Central memory CD8-positive, alpha-beta T cell (primary cell): ENCODE data around the gene ERCC1.

ENCODE experiments used
- ATAC-seq: fragments of 150-1000 bp; cut with Tn5 transposase; replicated peaks from 2 replicates; pipeline ENCODE4 v1.10.0; 2022; ENCODE audit warnings: mild to moderate bottlenecking, moderate FRiP score, moderate number of reproducible peaks; ENCODE audit not compliant: poor library complexity, severe bottlenecking; ENCODE audit errors: extremely low read depth
- DNase-seq, 2 donors: peaks; one replicate each; pipeline ENCODE4 v3.0.0; 2021; ENCODE audit warnings: low spot score in 2 of 2
- H3K27ac Mint-ChIP-seq: one replicate; pipeline ENCODE4 v1.8.0; 2022; ENCODE audit warnings: low read depth, mild to moderate bottlenecking, moderate library complexity, mixed read lengths
- H3K27me3 Mint-ChIP-seq: one replicate; pipeline ENCODE4 v1.8.0; 2022; ENCODE audit warnings: mixed read lengths
- H3K36me3 Mint-ChIP-seq: one replicate; pipeline ENCODE4 v1.8.0; 2022; ENCODE audit warnings: mild to moderate bottlenecking, moderate library complexity, mixed read lengths; ENCODE audit not compliant: insufficient read depth
- H3K4me1 Mint-ChIP-seq: one replicate; pipeline ENCODE4 v1.8.0; 2022; ENCODE audit warnings: mixed read lengths
- H3K4me3 Mint-ChIP-seq: one replicate; pipeline ENCODE4 v1.8.0; 2022; ENCODE audit warnings: mild to moderate bottlenecking, moderate library complexity, mixed read lengths
- H3K9me3 Mint-ChIP-seq: one replicate; pipeline ENCODE4 v1.8.0; 2022; ENCODE audit warnings: mixed read lengths

The ERCC1 gene

DNA sequence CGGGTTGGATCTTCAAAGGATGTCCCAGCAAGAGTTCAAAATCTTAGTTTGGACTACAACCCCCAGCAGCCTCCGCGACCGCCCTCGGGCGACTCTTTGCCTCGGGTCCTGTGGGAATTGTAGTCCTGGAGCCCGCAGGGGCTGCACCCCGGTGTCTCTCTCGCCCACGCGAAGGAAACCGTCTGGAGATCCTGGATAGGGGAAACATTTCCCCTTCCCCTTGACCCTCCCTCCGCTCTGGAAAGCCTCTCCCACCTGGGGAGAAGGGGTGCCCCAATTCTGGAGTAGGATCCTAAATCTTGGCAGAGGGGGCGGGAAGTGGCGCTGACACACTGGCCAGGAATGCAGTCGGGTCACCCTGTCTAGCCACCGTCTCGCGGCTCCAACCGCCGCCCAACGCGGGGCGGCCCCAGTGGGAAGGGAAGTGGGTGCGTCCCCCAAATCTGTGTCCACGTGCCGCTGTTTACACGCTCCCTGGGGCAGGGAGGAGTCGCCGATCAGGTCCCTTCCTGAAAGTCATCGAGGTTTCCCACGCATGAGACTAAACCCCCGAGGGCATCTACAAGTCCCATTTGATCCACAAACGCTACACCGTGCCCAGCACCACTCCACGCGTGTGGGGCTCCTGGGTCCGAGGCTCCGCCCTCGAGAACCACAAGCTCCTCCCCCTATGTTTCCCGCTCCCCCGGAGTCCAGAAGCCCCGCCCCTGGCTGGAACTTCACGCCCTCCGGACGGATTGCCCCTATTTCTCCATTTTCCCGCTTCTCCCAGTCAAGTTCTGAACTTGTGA lies 18.1 kb downstream of the ERCC1 start:
- ATAC-seq (peak; percentile 66), DNase-seq (peak; percentile 68 to 75)
- Mint-ChIP-seq H3K4me1 (peaks cover 42% of the 10 kb centered on the region), H3K27ac (peak overlapping the region; percentile 96), H3K9me3 (no peaks in the 10 kb centered on the region), H3K36me3 (peaks cover 13% of the 10 kb centered on the region), H3K4me3 (peak overlapping the region; percentile 95), H3K27me3 (peaks cover 25% of the 10 kb centered on the region)

DNA sequence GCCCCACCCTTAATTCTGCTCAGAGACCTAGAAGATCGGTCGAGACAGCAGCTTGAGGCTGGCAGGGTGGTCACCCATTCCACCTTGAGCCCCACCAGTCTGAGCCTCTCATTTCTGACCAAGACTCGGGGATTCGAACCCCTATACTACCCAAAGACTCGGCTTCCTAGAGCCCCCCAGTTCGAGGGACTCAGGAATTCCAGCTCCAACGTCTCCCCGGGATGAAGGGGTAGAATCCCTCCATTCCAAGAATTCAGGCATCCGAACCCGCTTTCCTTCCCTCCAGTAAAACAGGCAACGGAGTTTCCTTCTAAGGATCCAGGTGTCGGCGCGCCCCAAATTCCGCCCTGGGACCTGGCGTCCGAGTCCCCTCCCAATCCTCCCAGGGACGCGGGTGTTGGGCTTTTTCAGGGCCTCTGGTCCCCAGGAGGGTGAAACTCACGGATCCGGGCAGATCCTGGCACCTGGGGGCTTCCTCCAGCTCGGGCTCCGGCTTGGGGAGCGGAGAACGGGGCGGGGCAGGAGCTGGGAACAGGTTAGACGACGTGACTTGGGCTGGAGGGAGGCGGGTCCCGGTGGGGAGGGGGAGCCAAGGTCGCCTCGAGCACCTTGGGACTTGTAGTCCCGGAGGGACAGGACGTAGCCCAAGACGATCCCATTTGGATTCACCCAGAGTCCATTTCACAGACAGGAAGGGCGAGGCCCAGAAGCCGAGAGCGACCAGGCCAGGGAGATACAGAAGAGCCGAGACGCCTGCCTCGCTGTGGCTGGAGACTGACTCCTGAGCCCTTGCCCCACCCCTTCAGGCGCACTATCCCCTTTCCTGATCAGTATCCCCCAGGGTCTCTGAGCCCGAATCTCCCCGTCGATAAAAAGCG lies 18.9 kb downstream of the ERCC1 start, which contains the start of gene PPP1R13L:
PPP1R13L (minus strand) TSS at position 513 of the 878 bp plus-strand sequence. CDS start 6,751 bp downstream, outside the sequence.
- no peaks in the 10 kb centered on the region for H3K9me3 Mint-ChIP-seq
- peaks cover 42% of the 10 kb centered on the region for H3K4me1 Mint-ChIP-seq
- H3K27ac Mint-ChIP-seq: peak within 1 kb of the TSS; percentile 96
- peak within 1 kb of the TSS; percentile 95 for H3K4me3 Mint-ChIP-seq
- no peak for ATAC-seq
- peaks cover 13% of the 10 kb centered on the region for H3K36me3 Mint-ChIP-seq
- peaks cover 25% of the 10 kb centered on the region for H3K27me3 Mint-ChIP-seq
- DNase-seq: no peak

DNA sequence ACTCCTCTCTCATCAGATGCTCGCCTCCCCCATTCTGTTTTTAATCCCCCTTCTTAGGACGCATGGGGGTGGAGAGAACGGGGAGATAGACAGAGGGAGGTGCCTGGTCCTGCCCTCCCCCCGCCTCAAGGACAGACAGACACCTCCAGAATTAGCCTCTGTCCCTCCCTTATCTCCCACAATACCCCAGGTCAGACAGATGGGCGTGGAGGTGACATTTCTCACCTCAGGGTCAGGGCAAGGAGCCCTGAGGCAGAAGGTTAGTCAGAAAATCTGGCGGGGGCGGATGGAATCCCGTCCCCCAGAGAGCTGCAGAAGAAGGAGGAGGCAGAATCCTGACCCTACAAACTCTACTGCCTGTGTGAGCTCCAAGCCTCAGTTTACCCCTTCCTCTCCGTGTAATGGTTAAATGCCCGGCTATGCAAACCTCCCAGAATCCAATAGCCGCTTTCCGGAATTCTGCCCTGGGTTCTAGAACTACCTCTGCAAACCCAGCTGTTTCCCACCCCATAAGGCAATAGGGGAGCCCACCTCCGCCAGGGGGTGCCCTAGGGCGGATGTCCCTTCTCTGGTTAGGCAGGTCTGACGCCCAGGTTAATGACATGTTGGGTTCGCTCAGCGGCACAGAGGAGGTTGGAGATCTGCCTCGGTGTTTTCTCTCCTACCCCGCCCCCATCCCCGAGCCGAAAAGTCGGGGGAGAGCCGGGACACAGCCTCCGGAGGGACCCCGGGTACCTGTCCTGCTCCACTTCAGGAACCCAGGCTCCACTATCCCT lies 19.7 kb downstream of the ERCC1 start:
- peaks cover 25% of the 10 kb centered on the region for H3K27me3 Mint-ChIP-seq
- peaks cover 13% of the 10 kb centered on the region for H3K36me3 Mint-ChIP-seq
- H3K4me3 Mint-ChIP-seq: peak overlapping the region; percentile 95
- peaks cover 42% of the 10 kb centered on the region for H3K4me1 Mint-ChIP-seq
- DNase-seq (peak; percentile 54 to 59), ATAC-seq (no peak)
- no peak overlapping the region for H3K27ac Mint-ChIP-seq
- H3K9me3 Mint-ChIP-seq: no peaks in the 10 kb centered on the region

DNA sequence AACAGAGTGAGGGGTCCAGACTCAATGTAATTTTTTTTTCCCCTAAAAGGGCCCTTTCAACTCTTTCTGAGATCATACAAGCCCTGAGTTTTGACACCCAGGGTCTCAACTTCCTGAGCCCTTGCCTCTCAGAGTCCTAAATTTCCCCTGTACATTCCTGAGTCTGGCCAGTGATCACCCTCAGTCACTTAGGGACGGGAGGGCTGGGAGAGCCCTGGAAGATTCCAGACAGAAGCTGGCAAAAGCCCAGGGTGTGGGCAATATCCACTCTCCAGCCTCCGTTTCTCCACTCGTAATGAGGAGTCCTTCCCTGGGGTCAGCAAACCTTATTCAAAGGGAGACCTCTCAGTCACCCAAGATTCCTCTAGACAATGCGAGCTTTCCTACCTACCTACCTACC lies 20.4 kb downstream of the ERCC1 start:
- no peak overlapping the region for H3K4me3 Mint-ChIP-seq
- peaks cover 47% of the 10 kb centered on the region for H3K4me1 Mint-ChIP-seq

DNA sequence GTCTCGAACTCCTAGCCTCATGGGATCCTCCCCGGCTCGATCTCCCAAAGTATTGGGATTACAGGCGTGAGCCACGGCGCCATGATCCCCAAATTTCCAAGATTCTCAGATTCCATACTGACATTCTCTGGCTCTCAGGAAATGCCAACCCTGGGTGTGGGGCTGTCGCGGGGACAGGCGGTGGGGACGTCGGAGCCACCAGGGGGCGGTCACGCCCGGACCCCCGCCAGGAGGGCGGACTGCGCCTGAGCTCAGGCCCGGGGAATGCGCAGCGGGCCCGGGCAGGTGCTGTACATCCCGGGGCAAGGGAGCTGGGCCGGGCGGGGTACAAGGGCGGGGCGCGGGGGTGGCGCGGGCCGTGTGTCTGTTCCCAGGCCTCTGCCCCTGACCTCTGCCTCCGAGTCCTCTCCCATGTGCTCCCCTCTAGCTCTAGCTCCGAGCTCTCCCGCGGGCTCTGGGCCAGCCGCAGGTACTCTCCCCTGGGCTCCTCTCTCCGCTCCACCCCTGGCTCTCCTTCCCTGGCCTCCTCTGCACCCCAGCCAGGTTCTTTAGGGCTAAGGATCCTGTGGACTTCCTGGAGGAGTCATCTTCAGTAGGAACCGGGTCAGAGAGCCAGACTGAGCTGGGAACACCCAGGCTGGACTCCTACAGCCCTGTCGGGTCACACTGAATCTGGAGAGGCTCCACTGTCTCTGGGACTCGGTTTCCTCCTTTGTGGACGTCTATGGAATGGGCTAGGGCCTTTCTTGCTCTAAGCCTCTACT lies 21.2 kb downstream of the ERCC1 start:
- H3K4me3 Mint-ChIP-seq: no peak overlapping the region
- peaks cover 39% of the 10 kb centered on the region for H3K27me3 Mint-ChIP-seq

More for the DNA sequence above, 20.4 kb downstream of the ERCC1 start:
- Mint-ChIP-seq H3K36me3 (peaks cover 13% of the 10 kb centered on the region), H3K9me3 (no peaks in the 10 kb centered on the region), H3K27ac (no peak overlapping the region), H3K27me3 (peaks cover 31% of the 10 kb centered on the region)
- ATAC-seq (no peak), DNase-seq (no peak)

DNA sequence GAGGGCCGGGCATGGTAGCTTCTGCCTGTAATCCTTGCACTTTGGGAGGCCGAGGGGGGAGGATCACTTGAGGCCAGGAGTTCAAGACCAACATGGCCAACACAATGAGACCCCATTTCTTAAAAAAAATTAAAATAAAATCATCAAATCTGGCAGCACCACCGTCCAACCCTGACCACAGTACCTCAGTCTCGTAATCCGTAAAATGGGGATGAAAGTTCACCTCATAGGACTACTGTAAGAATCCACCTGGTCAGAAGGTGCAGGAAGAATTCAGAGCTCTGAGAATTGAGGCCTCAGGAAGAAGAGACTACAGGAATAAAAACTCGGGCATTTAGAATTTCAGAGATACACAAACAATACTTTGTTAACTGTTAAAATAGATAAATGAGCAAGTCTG lies 21.9 kb downstream of the ERCC1 start:
- Mint-ChIP-seq H3K4me3 (no peak overlapping the region), H3K9me3 (no peaks in the 10 kb centered on the region), H3K27ac (no peak overlapping the region), H3K36me3 (peaks cover 13% of the 10 kb centered on the region), H3K27me3 (peaks cover 46% of the 10 kb centered on the region), H3K4me1 (peaks cover 46% of the 10 kb centered on the region)
- DNase-seq: no peak
- ATAC-seq: no peak

More for the DNA sequence above, 21.2 kb downstream of the ERCC1 start:
- no peak overlapping the region for H3K27ac Mint-ChIP-seq
- peaks cover 48% of the 10 kb centered on the region for H3K4me1 Mint-ChIP-seq
- no peak for DNase-seq
- ATAC-seq: no peak
- no peaks in the 10 kb centered on the region for H3K9me3 Mint-ChIP-seq
- H3K36me3 Mint-ChIP-seq: peaks cover 13% of the 10 kb centered on the region

DNA sequence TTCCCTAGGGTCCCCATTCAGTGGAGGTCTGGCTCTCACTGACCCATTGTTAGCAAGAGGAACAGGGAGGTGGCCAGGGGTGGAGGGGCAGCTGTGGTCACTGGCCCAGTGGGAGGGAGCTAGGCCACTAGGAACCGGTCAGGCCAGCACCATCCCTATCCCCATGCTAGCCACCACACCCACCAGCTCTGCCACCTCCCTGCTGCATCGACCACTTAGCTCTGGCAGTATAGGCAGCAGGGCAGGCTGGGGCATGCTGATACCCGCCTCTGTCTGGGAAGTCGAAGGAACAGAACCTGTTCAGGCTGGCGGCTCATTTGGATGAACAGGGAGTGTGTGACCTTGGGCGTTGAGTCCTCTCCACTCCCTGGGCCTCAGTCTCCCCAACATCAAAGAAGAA lies 23.5 kb downstream of the ERCC1 start:
- H3K4me1 Mint-ChIP-seq: peaks cover 31% of the 10 kb centered on the region
- ATAC-seq: no peak
- no peak for DNase-seq
- H3K4me3 Mint-ChIP-seq: no peak overlapping the region
- H3K36me3 Mint-ChIP-seq: peaks cover 2% of the 10 kb centered on the region
- H3K27me3 Mint-ChIP-seq: peaks cover 47% of the 10 kb centered on the region
- no peak overlapping the region for H3K27ac Mint-ChIP-seq
- no peaks in the 10 kb centered on the region for H3K9me3 Mint-ChIP-seq

DNA sequence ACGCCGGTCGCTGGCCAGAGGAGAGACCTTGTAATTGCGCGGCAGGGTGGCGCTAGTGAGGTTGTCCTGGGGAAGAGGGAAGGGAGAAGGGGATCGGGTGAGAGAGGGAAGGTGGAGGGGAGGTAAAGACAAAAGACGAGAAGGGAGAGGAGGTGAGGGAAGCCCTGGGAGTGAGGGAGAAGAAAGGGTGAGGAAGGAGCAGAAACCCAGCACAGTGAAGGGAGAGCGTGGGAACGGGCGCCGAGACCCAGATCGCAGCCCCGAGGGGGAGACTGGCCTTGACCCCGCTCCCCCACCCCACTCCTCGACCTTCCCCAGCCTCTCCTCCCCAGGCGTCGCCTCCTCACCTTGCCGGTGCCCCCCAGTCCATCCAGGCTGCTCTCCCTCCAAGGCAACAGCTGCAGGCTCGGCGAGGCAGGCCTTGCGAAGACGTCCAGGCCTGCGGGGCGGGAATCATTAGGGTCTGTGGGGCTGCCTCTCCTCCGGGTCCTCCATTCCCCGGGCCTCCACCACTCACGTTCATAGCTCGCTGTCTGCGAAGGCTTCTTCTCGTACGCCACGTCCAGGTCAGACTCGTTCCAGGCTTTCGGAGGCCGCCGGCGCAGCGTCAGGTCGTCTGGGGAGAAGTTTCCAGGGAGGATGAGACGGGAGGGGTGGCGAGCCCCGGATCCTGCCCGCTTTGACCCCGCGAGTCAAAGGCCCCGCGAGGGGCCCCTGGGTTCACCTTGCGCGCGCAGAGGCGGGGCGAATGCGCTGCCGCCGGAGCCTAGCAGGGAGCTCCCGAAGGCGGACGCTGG lies 27.7 kb downstream of the ERCC1 start:
- H3K27me3 Mint-ChIP-seq: peaks cover 22% of the 10 kb centered on the region
- no peak overlapping the region for H3K27ac Mint-ChIP-seq
- DNase-seq (no peak), ATAC-seq (no peak)
- H3K4me1 Mint-ChIP-seq: peaks cover 13% of the 10 kb centered on the region
- H3K4me3 Mint-ChIP-seq: no peak overlapping the region
- no peaks in the 10 kb centered on the region for H3K36me3 Mint-ChIP-seq
- no peaks in the 10 kb centered on the region for H3K9me3 Mint-ChIP-seq

DNA sequence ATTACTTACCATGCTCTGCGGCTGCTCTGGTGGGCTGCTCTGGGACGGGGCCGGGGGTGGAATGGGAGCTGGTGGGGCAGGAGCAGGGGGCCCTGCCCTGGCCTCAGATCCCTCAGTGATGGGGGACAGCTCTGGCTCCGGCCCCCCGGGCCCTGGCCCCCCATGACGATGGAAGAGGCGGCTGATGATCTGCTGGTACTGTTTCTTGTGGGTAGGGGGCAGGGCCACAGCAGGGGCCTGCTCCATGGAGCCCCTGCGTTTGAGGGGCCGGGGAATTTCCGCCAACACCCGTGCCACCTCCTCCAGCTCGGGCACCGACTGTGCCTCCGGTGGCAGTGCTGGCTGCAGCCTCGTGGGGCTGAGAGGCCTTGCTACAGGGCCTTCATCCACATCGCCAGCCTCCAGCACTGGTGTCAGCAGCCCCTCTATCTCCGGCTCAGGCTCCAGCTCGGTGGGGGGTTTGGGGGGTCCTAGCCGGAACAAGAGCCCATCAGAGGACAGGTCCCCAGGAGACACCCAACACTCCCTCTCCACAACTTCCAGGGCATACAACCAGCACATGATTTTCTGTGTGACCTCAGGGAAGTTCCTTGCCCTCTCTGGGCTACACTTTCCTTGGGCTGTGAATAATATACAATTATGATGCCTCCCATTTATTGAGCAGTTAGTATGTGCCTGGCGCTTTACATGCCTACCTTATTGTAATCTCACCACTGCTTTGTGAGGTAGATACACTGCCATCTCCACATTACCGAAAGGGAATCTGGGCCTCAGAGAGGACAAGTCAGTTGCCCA lies 31.6 kb downstream of the ERCC1 start:
- Mint-ChIP-seq H3K27me3 (peaks cover 4% of the 10 kb centered on the region), H3K36me3 (no peaks in the 10 kb centered on the region), H3K4me1 (no peaks in the 10 kb centered on the region), H3K27ac (no peak overlapping the region), H3K9me3 (no peaks in the 10 kb centered on the region), H3K4me3 (no peak overlapping the region)
- DNase-seq: no peak
- no peak for ATAC-seq

DNA sequence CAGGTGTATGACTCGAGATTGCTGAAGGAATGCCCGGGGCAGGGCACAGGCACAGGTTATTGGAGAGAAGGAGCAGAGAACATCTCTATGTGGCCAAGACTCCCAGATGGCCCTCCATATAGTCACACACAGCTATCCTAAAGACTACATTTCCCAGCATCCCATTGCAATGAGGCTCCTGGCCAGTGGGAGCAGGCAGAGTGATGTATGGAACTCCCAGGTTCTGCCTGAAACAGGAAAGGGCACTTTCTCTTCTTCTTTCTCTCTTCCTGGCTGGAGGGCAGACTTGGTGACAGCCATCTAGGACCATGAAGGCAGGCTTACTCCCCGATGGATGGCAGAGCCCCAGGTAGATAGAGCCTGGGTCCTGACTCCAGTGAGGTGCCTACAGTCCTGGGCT lies 32.4 kb downstream of the ERCC1 start:
- H3K4me1 Mint-ChIP-seq: no peaks in the 10 kb centered on the region
- ATAC-seq: no peak
- DNase-seq: no peak
- no peaks in the 10 kb centered on the region for H3K36me3 Mint-ChIP-seq
- no peak overlapping the region for H3K4me3 Mint-ChIP-seq
- no peak overlapping the region for H3K27ac Mint-ChIP-seq
- no peaks in the 10 kb centered on the region for H3K9me3 Mint-ChIP-seq
- H3K27me3 Mint-ChIP-seq: peaks cover 3% of the 10 kb centered on the region
